HG03558 (cell line): ENCODE data around the gene DRAM2.
"Not testable (repeated sequence)": the region's sequence is repeated elsewhere in the genome, so short reads cannot be mapped to it uniquely, and the experiment has no call there.

Experiments used
- ATAC-seq: cut with Tn5 transposase; IDR thresholded peaks from one replicate; pipeline ENCODE4 v1.9.1; 2021; ENCODE audit warnings: moderate number of reproducible peaks; ENCODE audit not compliant: unreplicated experiment; ENCODE audit errors: extremely low read depth

The DRAM2 gene

DNA sequence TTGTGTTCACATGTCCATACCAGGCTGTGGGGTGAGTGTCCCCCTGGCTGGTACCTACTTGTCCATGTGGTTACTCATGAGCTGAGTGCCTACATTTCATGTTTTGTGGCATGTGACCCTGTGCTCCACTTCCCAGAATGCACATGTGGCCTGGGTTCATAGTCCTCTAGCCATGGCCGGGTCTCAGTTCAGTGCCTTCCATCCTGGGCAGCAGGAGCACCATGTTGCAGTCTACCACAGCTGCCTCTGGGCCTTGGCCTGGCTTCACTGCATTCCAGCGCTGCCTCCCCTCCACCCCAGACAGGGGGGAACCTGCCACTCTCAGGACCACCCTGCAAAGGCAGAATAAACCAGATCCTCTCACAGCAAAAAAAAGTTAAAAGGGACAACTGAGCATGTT lies 5.6 kb upstream of the DRAM2 start:
- ATAC-seq: no peak

DNA sequence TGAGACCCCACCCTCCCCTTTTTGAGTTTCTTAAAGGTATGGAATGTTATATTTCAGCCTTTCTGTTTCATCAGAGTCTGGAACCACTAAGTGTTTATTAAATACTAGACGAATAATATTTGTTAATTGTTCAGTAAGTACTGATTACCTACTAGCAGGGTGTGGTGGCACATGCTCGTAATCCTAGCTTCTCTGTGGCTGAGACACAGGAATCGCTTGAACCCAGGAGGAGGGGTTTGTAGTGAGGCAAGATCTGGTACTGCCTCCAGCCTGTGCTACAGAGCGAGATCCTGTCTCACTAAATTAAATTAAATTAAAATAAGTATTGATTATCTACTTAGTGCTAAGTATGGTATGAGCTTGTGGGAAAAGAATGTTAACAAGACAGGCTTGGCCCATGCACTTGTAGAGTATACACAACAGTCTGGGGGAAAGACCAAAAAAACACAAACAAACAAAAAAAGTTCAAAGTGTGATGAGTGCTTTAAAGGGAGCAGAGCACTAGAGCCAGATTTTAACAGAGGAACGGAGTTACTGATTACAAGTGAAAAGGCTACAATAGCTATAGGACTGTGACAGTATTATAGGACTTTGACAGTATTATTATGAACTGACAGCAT lies 2.6 kb upstream of the DRAM2 start:
- no peak for ATAC-seq

DNA sequence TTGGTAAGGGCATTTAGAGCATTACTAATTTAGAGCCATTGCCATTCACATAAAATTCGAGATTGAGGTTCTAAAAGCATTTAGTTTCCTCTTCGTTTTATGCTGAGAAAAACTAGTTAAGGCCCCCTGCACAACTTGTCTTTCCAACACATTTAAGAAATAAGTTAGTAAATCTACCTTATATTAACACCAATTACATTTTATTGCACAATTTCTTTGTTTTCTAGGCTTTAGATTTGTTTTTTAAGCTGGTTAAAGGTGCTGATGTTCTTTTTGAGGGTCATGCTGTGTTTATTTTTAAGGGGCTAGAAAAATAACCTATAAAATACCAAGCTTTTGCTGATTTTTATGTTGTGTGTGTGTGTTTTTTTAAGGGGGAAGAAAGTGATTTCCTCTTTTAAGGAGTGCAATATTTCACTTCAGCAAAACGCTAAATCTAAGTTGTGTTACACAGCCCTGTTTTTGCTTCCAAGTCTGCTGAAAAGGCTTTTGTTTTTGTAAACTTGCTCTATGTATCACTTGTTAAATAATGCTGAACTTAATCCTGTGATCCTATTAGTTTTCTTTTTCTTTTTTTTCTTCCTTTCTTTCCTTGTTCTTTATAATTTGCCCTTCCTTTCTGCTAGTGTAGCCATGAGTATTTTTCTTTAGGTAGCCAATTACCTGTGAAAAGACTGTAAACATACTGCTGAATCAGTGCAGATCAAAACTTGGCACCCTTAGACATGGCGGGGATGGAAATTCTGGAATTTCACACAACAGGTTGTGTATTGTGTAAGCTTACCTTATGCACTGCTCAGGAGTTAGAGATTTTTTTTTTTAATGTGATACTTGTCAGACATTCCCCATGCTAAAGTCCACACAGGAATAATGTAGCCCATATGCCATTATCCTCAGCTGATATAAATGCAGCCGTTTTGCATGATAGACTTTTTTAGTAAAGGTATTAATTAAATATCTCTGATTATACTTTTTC lies 1.6 kb upstream of the DRAM2 start:
- no peak for ATAC-seq

DNA sequence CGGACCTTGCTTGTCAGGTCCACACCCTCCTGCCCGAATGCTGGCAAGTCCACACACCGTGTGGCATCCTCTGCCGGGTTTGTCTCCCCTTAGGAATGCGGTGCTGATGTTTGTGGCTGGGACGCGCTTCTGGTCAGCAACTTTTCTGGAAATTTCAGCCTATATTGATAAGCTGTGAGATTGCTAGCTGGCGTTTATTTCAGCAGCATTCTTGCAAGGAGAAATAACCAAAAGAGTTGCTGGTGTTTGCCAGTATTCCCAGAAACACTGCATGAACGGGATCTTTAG lies 731 bp upstream of the DRAM2 start:
- peak; percentile 4 for ATAC-seq

DNA sequence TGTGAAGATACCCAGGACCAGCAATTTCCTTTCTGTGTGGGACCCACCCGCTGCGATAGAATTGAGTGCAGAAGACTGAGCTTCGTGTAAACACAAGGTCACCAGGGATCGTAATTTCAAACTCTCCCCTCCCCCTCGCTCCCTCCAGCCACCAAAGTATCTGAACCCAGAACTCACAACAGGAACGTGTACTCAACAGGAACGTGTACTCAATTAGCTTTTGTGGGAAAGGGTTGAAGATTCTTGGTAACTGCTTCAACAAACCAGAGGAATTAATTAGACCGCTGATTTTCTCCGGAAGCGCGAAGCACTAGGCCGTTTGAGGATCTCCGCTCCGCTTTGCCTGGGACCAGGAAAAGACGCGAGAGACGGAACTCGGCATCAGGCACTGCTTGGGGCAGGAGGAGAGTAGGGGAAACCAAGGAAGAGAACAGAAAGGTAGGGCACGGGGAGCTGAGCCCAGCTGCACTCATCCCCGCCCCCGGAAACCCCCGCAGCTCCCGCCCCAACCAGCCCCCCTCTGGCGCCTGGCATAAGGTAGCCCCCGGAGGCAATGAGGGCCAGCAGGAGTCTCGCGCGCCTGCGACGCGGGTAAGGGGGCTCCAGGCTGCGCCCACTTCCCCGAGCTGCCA lies 453 bp downstream of the DRAM2 start:
- ATAC-seq: peak; percentile 15

DNA sequence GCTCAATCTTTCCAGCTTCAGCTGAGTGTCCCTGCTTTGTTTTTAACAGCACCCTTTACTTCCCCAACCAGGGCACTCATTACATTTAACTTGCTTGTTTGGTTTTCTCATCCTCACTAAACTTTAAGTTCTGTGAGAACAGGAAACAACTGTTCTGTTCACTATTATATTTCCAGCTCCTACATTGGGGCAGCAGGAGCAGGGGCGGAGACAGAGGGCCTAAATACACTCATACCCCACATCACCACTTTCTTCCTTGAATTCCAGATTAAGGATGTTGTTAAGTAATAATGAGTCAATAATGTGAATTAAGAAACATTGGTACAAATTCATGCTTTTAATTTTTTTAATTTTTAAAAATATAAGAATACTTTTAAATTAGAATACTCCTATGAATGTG lies 6.0 kb downstream of the DRAM2 start:
- ATAC-seq: no peak

DNA sequence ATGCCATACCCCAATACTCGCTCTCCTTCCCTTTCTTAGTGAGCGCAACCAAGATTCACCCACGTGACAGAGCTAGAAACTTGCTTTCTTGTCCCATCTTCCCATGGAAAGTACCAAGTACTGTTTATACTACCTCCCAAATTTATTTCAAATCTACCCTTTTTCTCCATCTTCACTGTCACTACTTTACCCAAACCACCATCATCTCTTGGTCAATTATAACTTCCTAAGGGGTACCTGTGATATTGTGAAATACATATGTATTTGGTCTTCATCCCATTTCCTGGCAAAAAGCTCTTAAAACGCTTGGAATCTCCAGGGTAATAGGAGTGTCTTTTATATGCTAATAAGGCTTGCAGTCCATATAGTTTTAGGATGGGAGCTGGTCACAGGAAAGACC lies 8.2 kb downstream of the DRAM2 start:
- no peak for ATAC-seq

DNA sequence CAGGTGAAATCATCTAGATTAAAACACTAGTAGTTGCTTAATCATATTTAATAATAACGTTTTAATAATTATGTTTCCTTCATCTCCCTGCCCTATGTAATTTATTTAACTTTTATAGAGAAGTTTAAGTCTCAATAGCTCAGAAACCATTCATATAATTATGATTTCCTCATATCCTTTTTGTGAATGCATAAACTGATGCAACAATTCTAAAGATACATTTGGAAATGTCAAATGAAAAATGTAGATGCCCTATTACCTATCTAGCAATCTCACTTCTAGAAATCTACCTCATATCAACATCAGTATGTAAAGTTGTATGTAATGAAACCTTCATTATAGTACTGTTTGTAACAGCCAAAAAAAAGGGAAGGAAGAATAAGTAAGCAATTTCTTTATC lies 10.5 kb downstream of the DRAM2 start:
- ATAC-seq: no peak

DNA sequence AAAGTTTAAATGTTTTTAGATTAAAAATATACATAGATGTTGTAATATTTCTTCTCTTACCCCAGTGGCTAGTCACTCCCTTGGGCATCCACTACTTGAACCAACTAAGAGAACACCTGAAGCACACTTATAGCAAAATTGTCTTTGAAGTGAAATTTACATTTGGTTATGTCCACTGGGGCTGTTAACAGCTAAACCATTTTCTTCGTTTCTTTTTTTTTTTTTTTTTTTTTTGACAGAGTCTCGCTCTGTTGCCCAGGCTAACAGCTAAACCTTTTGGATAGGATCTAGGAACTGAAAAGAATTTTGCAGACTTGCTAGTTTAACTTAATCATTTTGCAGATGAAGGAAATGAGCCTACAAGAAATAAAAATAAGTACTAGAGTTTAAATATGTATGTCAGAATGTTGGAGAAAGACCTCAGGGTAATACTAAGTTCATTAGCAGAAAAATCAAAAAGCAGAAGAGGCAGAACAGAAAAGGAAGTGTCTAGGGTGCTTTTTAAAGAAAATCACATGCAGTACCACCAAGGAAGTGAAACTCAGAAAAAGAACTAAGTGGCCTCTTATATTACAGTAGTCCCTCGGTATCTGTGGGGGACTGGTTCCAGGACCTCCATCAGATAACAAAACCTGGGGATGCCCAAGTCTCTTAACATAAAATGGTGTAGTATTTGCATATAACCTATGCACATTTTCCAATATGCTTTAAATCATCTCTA lies 11.8 kb downstream of the DRAM2 start:
- peak; percentile 78 for ATAC-seq

DNA sequence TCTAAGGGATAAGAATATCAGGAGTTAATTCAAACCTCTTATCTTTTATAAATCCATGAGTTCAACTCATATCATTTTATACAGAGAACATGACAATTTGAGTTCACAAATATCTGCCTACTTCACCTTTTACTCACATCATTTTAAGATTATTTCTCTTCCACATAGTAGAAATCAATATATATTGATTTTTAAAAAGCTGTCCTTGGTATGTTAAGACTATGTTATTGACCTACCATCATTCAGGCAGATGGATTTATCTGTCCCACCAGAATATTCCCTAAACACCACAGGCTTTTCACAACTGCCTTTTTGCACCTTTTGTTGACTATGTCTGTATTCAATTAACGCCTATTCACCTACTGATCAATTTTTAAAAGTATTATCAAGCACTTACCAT lies 13.5 kb downstream of the DRAM2 start:
- ATAC-seq: no peak

DNA sequence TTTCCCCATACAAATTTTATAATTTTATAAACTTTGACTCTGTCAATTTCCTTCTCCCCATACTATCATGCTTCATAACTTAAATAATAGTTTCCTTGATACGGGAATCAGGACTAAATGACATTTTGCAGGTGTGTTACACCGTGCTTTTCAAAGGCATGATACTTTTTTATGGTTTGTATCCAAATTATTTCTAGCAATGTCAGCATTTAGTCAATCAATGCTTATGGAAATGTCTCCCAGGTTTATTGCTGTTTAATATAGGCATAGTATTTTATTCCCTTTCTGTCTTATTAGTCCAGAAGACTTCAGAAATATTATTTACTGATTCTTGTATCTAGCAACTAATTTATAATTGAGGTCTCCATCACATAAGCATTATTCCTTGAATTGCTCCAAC lies 23.4 kb downstream of the DRAM2 start:
- no peak for ATAC-seq

DNA sequence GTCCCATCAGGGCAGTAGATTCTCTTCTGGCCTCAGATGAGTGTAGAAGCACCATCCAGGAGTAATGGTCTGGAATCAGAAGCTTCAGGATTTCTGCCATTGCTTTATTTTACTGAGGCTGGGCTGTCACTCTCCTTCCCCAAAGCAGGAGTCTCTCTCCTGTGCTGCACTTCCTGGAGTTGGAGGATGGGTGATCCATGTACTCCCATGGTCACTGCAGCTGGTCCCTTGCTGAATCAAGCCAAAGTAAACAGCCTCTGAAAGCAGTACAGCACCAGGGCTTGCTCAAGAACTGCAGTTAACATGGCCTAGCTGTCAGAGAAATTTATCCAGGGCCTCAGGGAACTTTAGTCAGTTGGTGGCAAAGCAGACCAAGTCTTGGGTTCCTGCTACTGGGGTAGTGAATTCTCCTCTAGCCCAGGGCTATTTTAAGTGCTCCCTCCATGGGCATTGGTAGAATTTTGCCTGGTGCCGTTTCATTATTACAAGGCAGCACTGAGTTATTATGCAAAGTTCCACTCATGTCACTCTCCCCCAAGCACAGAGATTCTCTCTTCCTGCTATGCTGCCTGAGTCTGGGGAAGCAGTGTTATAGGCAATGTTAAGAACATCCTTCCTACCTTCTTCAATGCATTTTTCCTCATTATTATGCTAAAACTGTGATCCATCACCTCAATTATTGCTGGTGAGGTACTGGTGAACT lies 29.5 kb downstream of the DRAM2 start:
- no peak for ATAC-seq

DNA sequence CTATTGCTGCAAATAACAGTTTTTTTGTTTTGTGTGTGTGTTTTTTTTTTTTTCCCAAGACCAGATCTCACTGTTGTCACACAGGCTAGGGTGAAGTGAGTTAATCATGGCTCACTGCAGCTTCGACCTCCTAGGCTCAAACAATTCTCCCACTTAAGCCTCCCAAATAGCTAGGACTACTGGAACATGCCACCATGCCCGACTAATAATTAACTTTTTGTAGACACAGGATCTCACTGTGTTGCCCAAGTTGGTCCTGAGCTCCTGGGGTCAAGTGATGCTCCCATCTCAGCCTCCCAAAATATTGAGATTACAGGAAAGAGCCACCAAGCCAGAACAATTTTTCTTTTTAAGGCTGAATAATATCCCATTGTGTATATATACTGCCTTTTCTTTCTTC lies 34.9 kb downstream of the DRAM2 start:
- no peak for ATAC-seq

DNA sequence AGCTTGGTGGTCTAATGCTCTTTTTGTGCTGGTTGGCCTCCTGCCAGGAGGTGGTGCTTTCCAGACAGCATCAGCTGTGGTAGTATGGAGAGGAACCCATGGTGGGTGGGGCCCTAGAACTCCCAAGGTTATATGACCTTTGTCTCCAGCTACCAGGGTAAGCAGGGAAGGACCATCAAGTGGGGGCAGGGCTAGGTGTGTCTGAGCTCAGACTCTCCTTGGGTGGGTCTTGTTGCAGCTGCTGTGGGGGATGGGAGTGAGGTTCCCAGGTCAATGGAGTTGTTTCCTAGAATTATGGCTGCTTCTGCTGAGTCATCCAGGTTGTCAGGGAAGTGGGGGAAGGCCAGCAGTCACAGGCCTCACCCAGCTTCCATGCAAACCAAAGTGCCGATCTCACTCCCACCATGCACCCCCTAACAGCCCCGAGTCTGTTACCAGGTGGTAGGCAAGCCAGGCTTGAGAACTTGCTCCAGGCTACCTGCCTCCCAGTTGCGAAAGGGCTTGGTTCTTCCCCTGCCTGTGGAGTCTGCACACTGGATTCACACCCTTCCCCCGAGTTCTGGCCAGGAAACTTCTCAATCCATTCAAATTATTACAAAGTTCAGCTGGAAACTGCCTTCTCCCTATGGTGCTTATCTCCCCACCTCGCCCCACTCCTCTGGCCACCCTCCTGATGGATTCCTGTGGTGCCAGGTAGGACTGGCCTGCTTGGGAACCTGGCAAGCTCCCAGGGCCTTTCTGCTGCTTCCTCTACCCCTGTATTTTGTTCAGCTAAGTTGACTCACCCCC lies 37.8 kb downstream of the DRAM2 start:
- ATAC-seq: no peak

DNA sequence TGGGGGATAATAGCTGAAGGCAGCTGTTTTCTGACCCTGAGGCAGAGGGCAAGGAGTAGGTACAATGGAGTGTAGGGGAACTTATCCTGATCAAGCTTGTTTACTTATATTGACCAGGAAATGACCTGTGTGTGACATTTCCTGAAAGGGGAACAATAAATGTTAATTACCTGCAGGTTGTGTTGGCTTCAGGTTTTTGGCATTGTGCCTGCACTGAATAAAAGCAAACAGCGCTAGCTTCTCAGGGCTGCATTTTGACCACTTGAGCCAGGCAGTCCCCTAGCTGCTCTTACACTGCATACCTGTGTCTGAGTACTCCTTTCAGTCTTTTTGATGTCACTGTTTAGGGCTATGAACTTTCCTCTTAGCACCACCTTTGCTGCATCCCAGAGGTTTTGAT lies 40.6 kb downstream of the DRAM2 start:
- ATAC-seq: no peak

DNA sequence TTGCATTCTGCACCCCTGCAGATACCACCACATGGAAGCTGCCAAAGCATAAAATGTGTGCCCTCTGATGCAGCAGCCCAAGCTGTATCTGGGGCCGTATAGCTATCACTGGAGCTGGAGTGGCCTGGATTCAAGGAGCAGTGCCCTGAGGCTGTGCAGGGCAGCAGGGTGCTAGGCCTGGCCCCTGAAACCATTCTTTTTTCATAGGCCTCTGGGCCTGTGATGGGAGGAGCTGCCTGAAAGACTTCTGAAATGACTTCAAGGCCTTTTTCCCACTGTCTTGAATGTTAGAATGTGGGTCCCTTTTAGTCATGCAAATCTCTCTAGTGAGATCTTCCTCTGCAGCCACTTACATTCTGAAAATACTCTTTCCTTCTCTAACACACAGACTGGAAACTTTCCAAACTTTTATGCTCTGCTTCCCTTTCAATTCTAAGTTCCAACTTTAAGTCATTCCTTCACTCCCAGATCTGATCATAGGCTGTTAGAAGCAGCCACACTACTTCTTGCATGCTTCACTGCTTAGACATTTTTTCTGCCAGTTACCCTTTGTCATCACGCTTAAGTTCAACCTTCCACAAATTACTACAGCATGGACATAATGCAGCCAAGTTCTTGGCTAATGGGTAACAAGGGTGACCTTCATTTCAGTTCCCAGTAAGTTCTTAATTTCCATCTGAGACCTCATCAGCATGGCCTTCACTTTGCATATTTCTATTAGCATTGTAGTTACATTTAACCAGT lies 42.4 kb downstream of the DRAM2 start:
- ATAC-seq: no peak

DNA sequence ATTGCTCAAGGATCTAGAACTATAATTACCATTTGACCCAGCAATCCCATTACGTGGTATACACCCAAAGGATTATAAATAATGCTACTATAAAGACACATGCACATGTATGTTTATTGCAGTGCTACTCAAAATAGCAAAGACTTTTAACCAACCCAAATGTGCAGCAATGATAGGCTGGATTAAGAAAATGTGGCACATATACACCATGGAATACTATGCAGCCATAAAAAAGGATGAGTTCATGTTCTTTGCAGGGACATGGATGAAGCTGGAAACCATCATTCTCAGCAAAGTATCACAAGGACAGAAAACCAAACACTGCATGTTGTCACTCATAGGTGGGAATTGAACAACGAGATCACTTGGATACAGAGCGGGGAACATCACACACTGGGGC lies 44.5 kb downstream of the DRAM2 start:
- not testable (repeated sequence) for ATAC-seq

DNA sequence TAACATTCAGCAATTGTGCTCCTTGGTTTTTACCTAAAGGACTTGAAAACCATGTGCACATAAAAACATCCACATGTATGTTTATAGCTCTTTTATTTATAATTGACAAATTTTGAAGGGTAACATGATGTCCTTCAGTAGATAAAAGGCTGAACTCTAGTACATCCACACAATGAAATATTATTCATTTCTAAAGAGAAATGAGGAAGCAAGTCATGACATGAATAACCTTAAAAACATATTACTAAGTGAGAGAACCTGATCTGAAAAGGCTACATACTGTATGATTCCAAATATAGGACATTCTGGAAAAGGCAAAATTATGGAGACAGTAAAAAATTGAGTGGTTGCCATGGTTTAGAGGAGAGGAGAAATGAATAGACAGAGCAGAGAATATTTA lies 50.3 kb downstream of the DRAM2 start:
- ATAC-seq: no peak

DNA sequence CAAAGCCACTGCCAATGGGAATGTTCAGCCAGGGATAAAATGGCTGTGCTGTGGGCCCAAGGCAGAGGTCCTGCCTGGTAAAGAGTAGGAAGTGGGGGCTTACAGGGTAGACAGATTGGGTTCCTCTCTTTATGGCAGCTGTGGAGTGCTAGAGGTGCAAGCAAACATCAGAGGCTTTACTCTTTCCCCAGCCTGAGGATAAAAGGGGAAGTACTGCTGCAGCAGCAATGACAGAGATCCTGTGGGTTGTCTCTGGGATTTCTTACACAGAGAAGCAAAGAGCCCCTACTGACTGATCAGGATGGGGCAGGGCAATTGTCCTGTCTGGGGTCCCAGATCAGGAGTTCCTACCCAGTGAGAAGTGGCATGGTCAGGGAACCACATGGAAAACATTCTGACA lies 54.2 kb downstream of the DRAM2 start:
- no peak for ATAC-seq
